ENCODE measurements around the gene SNX11. TPM values are rescaled to one million over a fixed set of nuclear protein-coding genes. Genes with fewer than 3 reads are reported as not detected.

SNX11 gene
- polyA plus RNA-seq, 1 donor from 2014 or later: 29.0 TPM

- Histone ChIP-seq H3K9me3 (ENCODE audit: low read length) (no peaks in the 10 kb centered on the region), H3K36me3 (ENCODE audit: insufficient read depth, low read length) (no peaks in the 10 kb centered on the region), H3K27ac (ENCODE audit: low read length) (no peak overlapping the region), H3K4me3 (ENCODE audit: low read length) (no peak overlapping the region), H3K9ac (ENCODE audit: low read length) (no peak overlapping the region), H3K4me2 (ENCODE audit: low read length) (no peak overlapping the region), H2AFZ (ENCODE audit: low read depth, low read length) (no peak overlapping the region), H3K27me3 (ENCODE audit: insufficient read depth, low read depth, low read length) (no peaks in the 10 kb centered on the region), H3K79me2 (replicated peaks; ENCODE audit: insufficient read depth, low read length) (peaks cover 17% of the 10 kb centered on the region), H3F3A (ENCODE audit: insufficient read depth, low read length, poor library complexity, severe bottlenecking) (no peaks in the 10 kb centered on the region), H4K20me1 (ENCODE audit: insufficient read depth) (peaks cover 12% of the 10 kb centered on the region), H3K9me2 (ENCODE audit: insufficient read depth, low read length) (no peaks in the 10 kb centered on the region)
- TF ChIP-seq RAD21 (conservative IDR thresholded peaks at IDR 0.05): no peak
- no peak for TF ChIP-seq EZH2 (IDR thresholded peaks at IDR 0.05; ENCODE audit: borderline replicate concordance, insufficient read depth, low read length, poor library complexity, severe bottlenecking)
- no peak for TF ChIP-seq REST (IDR thresholded peaks at IDR 0.05; ENCODE audit: borderline replicate concordance)
- no peak for TF ChIP-seq POLR2AphosphoS5 (IDR thresholded peaks at IDR 0.05)
- TF ChIP-seq EP300 (conservative IDR thresholded peaks at IDR 0.05; ENCODE audit: poor library complexity, severe bottlenecking): no peak
- no peak for TF ChIP-seq SMC3 (conservative IDR thresholded peaks at IDR 0.05; ENCODE audit: poor library complexity)
- no peak for TF ChIP-seq MXI1 (conservative IDR thresholded peaks at IDR 0.05; ENCODE audit: poor library complexity, severe bottlenecking)
- no peak for TF ChIP-seq TAF1 (IDR thresholded peaks at IDR 0.05; ENCODE audit: low read depth)
Measured at GRCh38 chr17:48059125-48059668, 48.4 kb upstream of the SNX11 start.

- peaks cover 7% of the 10 kb centered on the region for H4K20me1 ChIP-seq (ENCODE audit: insufficient read depth)
- TF ChIP-seq CTCF (IDR thresholded peaks at IDR 0.05; ENCODE audit: poor library complexity, severe bottlenecking) (no peak), MXI1 (conservative IDR thresholded peaks at IDR 0.05; ENCODE audit: poor library complexity, severe bottlenecking) (no peak), TAF1 (IDR thresholded peaks at IDR 0.05; ENCODE audit: low read depth) (no peak), EP300 (conservative IDR thresholded peaks at IDR 0.05; ENCODE audit: poor library complexity, severe bottlenecking) (no peak), RAD21 (conservative IDR thresholded peaks at IDR 0.05) (no peak), SMC3 (conservative IDR thresholded peaks at IDR 0.05; ENCODE audit: poor library complexity) (no peak), REST (IDR thresholded peaks at IDR 0.05; ENCODE audit: borderline replicate concordance) (no peak), POLR2AphosphoS5 (IDR thresholded peaks at IDR 0.05) (no peak)
Measured at GRCh38 chr17:48060249-48060648, 47.3 kb upstream of the SNX11 start.

More at GRCh38 chr17:48060249-48060648, 47.3 kb upstream of the SNX11 start:
- no peak overlapping the region for H3K4me2 ChIP-seq (ENCODE audit: low read length)
- no peak overlapping the region for H2AFZ ChIP-seq (ENCODE audit: low read depth, low read length)
- H3K27ac ChIP-seq (ENCODE audit: low read length): no peak overlapping the region
- no peaks in the 10 kb centered on the region for H3K9me2 ChIP-seq (ENCODE audit: insufficient read depth, low read length)
- no peak overlapping the region for H3K9ac ChIP-seq (ENCODE audit: low read length)
- no peaks in the 10 kb centered on the region for H3K27me3 ChIP-seq (ENCODE audit: insufficient read depth, low read depth, low read length)
- no peaks in the 10 kb centered on the region for H3K9me3 ChIP-seq (ENCODE audit: low read length)
- H3F3A ChIP-seq (ENCODE audit: insufficient read depth, low read length, poor library complexity, severe bottlenecking): no peaks in the 10 kb centered on the region
- no peak overlapping the region for H3K4me3 ChIP-seq (ENCODE audit: low read length)
- H3K79me2 ChIP-seq (replicated peaks; ENCODE audit: insufficient read depth, low read length): peaks cover 10% of the 10 kb centered on the region
- no peaks in the 10 kb centered on the region for H3K36me3 ChIP-seq (ENCODE audit: insufficient read depth, low read length)

All from neural cell (in vitro differentiated cells).